Measurements from ENCODE around the gene SPOCK1.

SPOCK1 gene

GRCh38 chr5:137290373-137290772 is 208.8 kb downstream of the SPOCK1 start:
- no peak for DNase-seq

- no peak for DNase-seq
Measured at GRCh38 chr5:137289856-137290255, 209.3 kb downstream of the SPOCK1 start.

GRCh38 chr5:137287569-137287968 is 211.6 kb downstream of the SPOCK1 start:
- DNase-seq, result no peak

- DNase-seq, result no peak
Measured at GRCh38 chr5:137286025-137286610, 213.0 kb downstream of the SPOCK1 start.

GRCh38 chr5:137283801-137284200 is 215.3 kb downstream of the SPOCK1 start:
- no peak for DNase-seq

GRCh38 chr5:137282216-137282615 is 216.9 kb downstream of the SPOCK1 start:
- peak; percentile 8 to 21 for DNase-seq

- no peak for DNase-seq
Measured at GRCh38 chr5:137281201-137281600, 217.9 kb downstream of the SPOCK1 start.

- DNase-seq, result peak in 1 of 2 experiments; percentile 42
Measured at GRCh38 chr5:137280656-137281055, 218.5 kb downstream of the SPOCK1 start.

- DNase-seq, result peak; percentile 92
Measured at GRCh38 chr5:137279521-137280231, 219.4 kb downstream of the SPOCK1 start.

GRCh38 chr5:137278476-137278875 is 220.7 kb downstream of the SPOCK1 start:
- DNase-seq, result no peak

- peak; percentile 10 to 31 for DNase-seq
Measured at GRCh38 chr5:137275083-137275482, 224.0 kb downstream of the SPOCK1 start.

- no peak for DNase-seq
Measured at GRCh38 chr5:137273511-137273910, 225.6 kb downstream of the SPOCK1 start.

GRCh38 chr5:137272831-137273230 is 226.3 kb downstream of the SPOCK1 start:
- DNase-seq, result no peak

GRCh38 chr5:137269946-137270345 is 229.2 kb downstream of the SPOCK1 start:
- no peak for DNase-seq

GRCh38 chr5:137269274-137269673 is 229.9 kb downstream of the SPOCK1 start:
- no peak for DNase-seq

- DNase-seq, result no peak
Measured at GRCh38 chr5:137268646-137269045, 230.5 kb downstream of the SPOCK1 start.

GRCh38 chr5:137266186-137266585 is 232.9 kb downstream of the SPOCK1 start:
- no peak for DNase-seq

GRCh38 chr5:137265457-137265856 is 233.7 kb downstream of the SPOCK1 start:
- DNase-seq, result no peak

GRCh38 chr5:137264573-137264972 is 234.6 kb downstream of the SPOCK1 start:
- no peak for DNase-seq

- no peak for DNase-seq
Measured at GRCh38 chr5:137264041-137264440, 235.1 kb downstream of the SPOCK1 start.

GRCh38 chr5:137263371-137264005 is 235.6 kb downstream of the SPOCK1 start:
- no peak for DNase-seq

- no peak for DNase-seq
Measured at GRCh38 chr5:137262818-137263217, 236.3 kb downstream of the SPOCK1 start.

- DNase-seq, result no peak
Measured at GRCh38 chr5:137260820-137261695, 238.1 kb downstream of the SPOCK1 start.

All from SHP77 (cell line).